ENCODE data around the gene THAP11.

GRCh38 chr16:67825119-67825518, 17.0 kb upstream of the THAP11 start:
- no peak for TF ChIP-seq CTCF (IDR thresholded peaks at IDR 0.05)
- TF ChIP-seq POLR2A (IDR thresholded peaks at IDR 0.05) = no peak
